Epithelial cell of proximal tubule (primary cell): ENCODE data around the gene NT5DC4. TPM values are rescaled to one million over a fixed set of nuclear protein-coding genes. Genes with fewer than 3 reads are reported as not detected.
A peak's percentile ranks its signal among the peaks of the same experiment; 100 is the strongest.

Experiments used
- DNase-seq: peaks from one replicate; pipeline ENCODE4 v3.0.0-alpha.2; 2011; ENCODE audit warnings: low read depth
- H3K4me3 ChIP-seq: 2 replicates; pipeline ENCODE4 v1.5.1; 2011; ENCODE audit warnings: low read depth, mild to moderate bottlenecking, low read length
- CTCF ChIP-seq: conservative IDR thresholded peaks from 2 replicates; pipeline ENCODE4 v1.5.1; 2012; ENCODE audit warnings: low read depth, mild to moderate bottlenecking, low read length
- total RNA-seq: library from RNA; depleted of rRNA; stranded (reverse); fragments of >200 nt; gene quantifications from 2 replicates; pipeline ENCODE4 v1.2.3, GENCODE V29; 2015

Gene NT5DC4
- total RNA-seq, 1 donor from 2014 or later = not detected

- peak within 1 kb of the TSS; percentile 95 for H3K4me3 ChIP-seq
- DNase-seq = peak; percentile 71
- no peak for TF ChIP-seq CTCF
Measured at GRCh38 chr2:112764071-112765044, 43.5 kb downstream of the NT5DC4 start, which contains the start of gene CKAP2L. Gene CKAP2L (minus strand): TSS chr2:112764609. CDS start chr2:112764598, 11 bp downstream.

GRCh38 chr2:112765251-112765650, 44.4 kb downstream of the NT5DC4 start:
- DNase-seq = no peak
- no peak for TF ChIP-seq CTCF
- H3K4me3 ChIP-seq = peak overlapping the region; percentile 95

- TF ChIP-seq CTCF = no peak
- no peak for DNase-seq
- no peak overlapping the region for H3K4me3 ChIP-seq
Measured at GRCh38 chr2:112767693-112768330, 47.0 kb downstream of the NT5DC4 start.

- DNase-seq = no peak
- H3K4me3 ChIP-seq = no peak overlapping the region
- no peak for TF ChIP-seq CTCF
Measured at GRCh38 chr2:112768432-112768831, 47.6 kb downstream of the NT5DC4 start.

GRCh38 chr2:112772322-112772721, 51.5 kb downstream of the NT5DC4 start:
- H3K4me3 ChIP-seq = no peak overlapping the region
- no peak for DNase-seq
- TF ChIP-seq CTCF = no peak

- H3K4me3 ChIP-seq = no peak overlapping the region
- no peak for TF ChIP-seq CTCF
- no peak for DNase-seq
Measured at GRCh38 chr2:112772911-112773475, 52.2 kb downstream of the NT5DC4 start.
